ENCODE results near the gene EPS15. TPM values are rescaled to one million over a fixed set of nuclear protein-coding genes. Genes with fewer than 3 reads are reported as not detected.

The EPS15 gene
- total RNA-seq, 1 donor from 2014 or later: 81.4 TPM

GRCh38 chr1:51316846-51317120 is 202.3 kb downstream of the EPS15 start:
- peaks cover 26% of the 10 kb centered on the region for H3K4me1 Mint-ChIP-seq (ENCODE audit: low read depth)
- no peak overlapping the region for H3K27ac Mint-ChIP-seq (ENCODE audit: unreplicated experiment)
- no peak for DNase-seq (ENCODE audit: low spot score)
- no peaks in the 10 kb centered on the region for H3K27me3 Mint-ChIP-seq (ENCODE audit: low read depth)
- no peak overlapping the region for H3K4me3 Mint-ChIP-seq (ENCODE audit: unreplicated experiment)
- no peaks in the 10 kb centered on the region for H3K36me3 Mint-ChIP-seq (ENCODE audit: low read depth)
- no peaks in the 10 kb centered on the region for H3K9me3 Mint-ChIP-seq (ENCODE audit: low read depth)
- no peak for TF ChIP-seq CTCF (IDR thresholded peaks at IDR 0.05)

GRCh38 chr1:51316113-51316845 is 202.8 kb downstream of the EPS15 start:
- DNase-seq (ENCODE audit: low spot score): peak; percentile 69
- H3K4me1 Mint-ChIP-seq (ENCODE audit: low read depth): peaks cover 26% of the 10 kb centered on the region
- H3K27me3 Mint-ChIP-seq (ENCODE audit: low read depth): no peaks in the 10 kb centered on the region
- TF ChIP-seq CTCF (IDR thresholded peaks at IDR 0.05): no peak
- no peak overlapping the region for H3K27ac Mint-ChIP-seq (ENCODE audit: unreplicated experiment)
- no peak overlapping the region for H3K4me3 Mint-ChIP-seq (ENCODE audit: unreplicated experiment)
- H3K36me3 Mint-ChIP-seq (ENCODE audit: low read depth): no peaks in the 10 kb centered on the region
- H3K9me3 Mint-ChIP-seq (ENCODE audit: low read depth): no peaks in the 10 kb centered on the region

DNA sequence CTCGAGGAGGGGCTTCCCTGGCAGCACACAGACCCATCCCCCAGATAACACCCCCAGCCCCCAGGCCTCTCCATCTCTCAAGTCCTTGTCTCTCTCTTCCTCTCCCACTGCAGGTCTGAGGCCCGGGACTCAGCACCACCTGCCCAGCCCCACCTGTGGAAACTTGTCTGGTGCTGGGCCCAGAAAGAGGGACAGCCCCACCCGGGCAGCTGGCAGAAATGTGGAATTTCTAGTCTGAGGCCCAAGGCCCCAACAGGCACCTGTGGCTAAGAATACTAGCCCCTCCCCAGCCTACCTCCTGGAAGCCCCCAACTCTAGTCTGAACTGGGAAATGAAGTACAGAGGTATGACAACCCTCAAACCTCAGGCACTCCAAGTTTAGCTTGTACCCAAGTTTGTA is 204.1 kb downstream of the EPS15 start:
- no peak for TF ChIP-seq CTCF (IDR thresholded peaks at IDR 0.05)
- Mint-ChIP-seq H3K4me1 (ENCODE audit: low read depth) (peaks cover 26% of the 10 kb centered on the region), H3K27ac (ENCODE audit: unreplicated experiment) (peak overlapping the region; percentile 65), H3K27me3 (ENCODE audit: low read depth) (no peaks in the 10 kb centered on the region), H3K36me3 (ENCODE audit: low read depth) (no peaks in the 10 kb centered on the region), H3K4me3 (ENCODE audit: unreplicated experiment) (no peak overlapping the region), H3K9me3 (ENCODE audit: low read depth) (no peaks in the 10 kb centered on the region)
- peak; percentile 44 for DNase-seq (ENCODE audit: low spot score)

- Mint-ChIP-seq H3K4me3 (ENCODE audit: unreplicated experiment) (no peak overlapping the region), H3K36me3 (ENCODE audit: low read depth) (no peaks in the 10 kb centered on the region)
Measured at GRCh38 chr1:51313961-51314777, 204.9 kb downstream of the EPS15 start.

More at GRCh38 chr1:51313961-51314777, 204.9 kb downstream of the EPS15 start:
- peaks cover 26% of the 10 kb centered on the region for H3K4me1 Mint-ChIP-seq (ENCODE audit: low read depth)
- no peaks in the 10 kb centered on the region for H3K9me3 Mint-ChIP-seq (ENCODE audit: low read depth)
- H3K27ac Mint-ChIP-seq (ENCODE audit: unreplicated experiment): peak overlapping the region; percentile 81
- DNase-seq (ENCODE audit: low spot score): peak; percentile 61
- no peaks in the 10 kb centered on the region for H3K27me3 Mint-ChIP-seq (ENCODE audit: low read depth)
- TF ChIP-seq CTCF (IDR thresholded peaks at IDR 0.05): no peak
